Ascending aorta (tissue), 2 donors: ENCODE measurements around the gene P2RX3. TPM values are rescaled to one million over a fixed set of nuclear protein-coding genes. Genes with fewer than 3 reads are reported as not detected.

Experiments used
- DNase-seq, 2 donors: peaks; one replicate each; pipeline ENCODE4 v3.0.0-alpha.2; 2019; ENCODE audit warnings: low spot score in 2 of 2
- H3K27ac ChIP-seq, 2 donors: fragments of 200-600 bp; sonication (generic); one replicate each; pipeline ENCODE4 v1.5.1; 2016 to 2017; ENCODE audit warnings: mild to moderate bottlenecking in 1 of 2
- H3K27me3 ChIP-seq: fragments of 200-600 bp; sonication (generic); one replicate; pipeline ENCODE4 v1.5.1; 2017
- H3K36me3 ChIP-seq, 2 donors: fragments of 200-600 bp; sonication (generic); one replicate each; pipeline ENCODE4 v1.5.1; 2016
- H3K4me1 ChIP-seq, 2 donors: fragments of 200-600 bp; sonication (generic); one replicate each; pipeline ENCODE4 v1.5.1; 2016 to 2017; ENCODE audit warnings: mild to moderate bottlenecking in 1 of 2
- H3K4me3 ChIP-seq, 2 donors: fragments of 200-600 bp; sonication (generic); one replicate each; pipeline ENCODE4 v1.5.1; 2016 to 2017; ENCODE audit warnings: mild to moderate bottlenecking in 1 of 2
- H3K9me3 ChIP-seq, 2 donors: fragments of 200-600 bp; sonication (generic); one replicate each; pipeline ENCODE4 v1.5.1; 2016
- intact Hi-C: fragments of 100-400 bp; cut with DNase I; formaldehyde crosslinking; loops from one replicate; pipeline ENCODE4 v1.15.1; 2023
- total RNA-seq: library from RNA; depleted of rRNA; stranded (reverse); fragments of >200 nt; gene quantifications from one replicate; pipeline ENCODE4 v1.1.0, GENCODE V29; 2016
- TF ChIP-seq, protein P1 (sequence below), 3 experiments: fragments of 200-600 bp in 2 of 3; fragments of 450-650 bp in 1 of 3; sonication (generic) in 2 of 3; IDR thresholded peaks; one replicate each; pipeline ENCODE4 v1.5.1; 2016 to 2019; ENCODE audit warnings: antibody characterized with exemption in 3 of 3, mild to moderate bottlenecking in 1 of 3, moderate library complexity in 1 of 3

Gene P2RX3
- total RNA-seq, 1 donor from 2014 or later = not detected

DNA sequence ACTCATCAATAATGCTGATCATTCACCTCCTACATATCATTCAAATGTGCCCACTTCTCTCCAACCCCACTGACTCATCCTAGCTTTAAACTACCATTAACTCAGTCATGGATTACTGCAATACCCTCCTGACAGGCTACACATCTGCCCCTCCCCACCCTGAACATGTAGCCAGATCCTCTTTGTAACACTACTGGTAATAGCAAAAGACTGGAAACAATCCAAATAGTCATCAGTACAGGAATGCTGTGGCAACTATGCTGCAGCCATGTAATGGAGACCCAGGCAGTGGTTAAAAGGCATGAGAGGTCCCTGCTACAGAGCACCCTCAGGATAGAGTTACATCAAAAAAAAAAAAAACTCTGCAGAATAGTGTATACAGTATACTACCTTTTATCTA, 72.1 kb downstream of the P2RX3 start:
- intact Hi-C loops = no loop called here
- H3K36me3 ChIP-seq = peaks cover 67 to 88% of the 10 kb centered on the region in 2 donors

DNA sequence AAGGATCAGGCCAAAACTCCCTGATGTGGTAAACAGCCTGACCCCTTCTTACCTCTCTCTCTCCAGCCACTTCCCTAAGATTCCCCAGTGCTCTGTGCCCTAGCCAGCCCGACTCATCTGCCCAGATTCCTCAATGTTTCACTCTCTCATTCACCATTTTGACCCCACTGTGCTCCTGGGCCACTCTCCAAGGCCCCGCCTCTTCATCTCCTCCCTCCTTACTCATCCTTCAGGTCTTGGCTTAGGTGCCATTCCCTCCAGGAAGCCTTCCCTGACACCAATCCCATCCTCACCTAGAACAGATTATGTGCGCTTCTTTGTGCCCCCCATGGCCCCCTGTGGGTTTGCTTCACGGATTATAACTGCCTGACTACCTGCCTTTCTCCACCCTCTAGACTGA, 75.5 kb downstream of the P2RX3 start:
- H3K27me3 ChIP-seq = no peaks in the 10 kb centered on the region
- intact Hi-C loops = no loop called here
- H3K4me3 ChIP-seq = no peak overlapping the region
- H3K9me3 ChIP-seq = no peaks in the 10 kb centered on the region
- TF ChIP-seq, protein P1, sequence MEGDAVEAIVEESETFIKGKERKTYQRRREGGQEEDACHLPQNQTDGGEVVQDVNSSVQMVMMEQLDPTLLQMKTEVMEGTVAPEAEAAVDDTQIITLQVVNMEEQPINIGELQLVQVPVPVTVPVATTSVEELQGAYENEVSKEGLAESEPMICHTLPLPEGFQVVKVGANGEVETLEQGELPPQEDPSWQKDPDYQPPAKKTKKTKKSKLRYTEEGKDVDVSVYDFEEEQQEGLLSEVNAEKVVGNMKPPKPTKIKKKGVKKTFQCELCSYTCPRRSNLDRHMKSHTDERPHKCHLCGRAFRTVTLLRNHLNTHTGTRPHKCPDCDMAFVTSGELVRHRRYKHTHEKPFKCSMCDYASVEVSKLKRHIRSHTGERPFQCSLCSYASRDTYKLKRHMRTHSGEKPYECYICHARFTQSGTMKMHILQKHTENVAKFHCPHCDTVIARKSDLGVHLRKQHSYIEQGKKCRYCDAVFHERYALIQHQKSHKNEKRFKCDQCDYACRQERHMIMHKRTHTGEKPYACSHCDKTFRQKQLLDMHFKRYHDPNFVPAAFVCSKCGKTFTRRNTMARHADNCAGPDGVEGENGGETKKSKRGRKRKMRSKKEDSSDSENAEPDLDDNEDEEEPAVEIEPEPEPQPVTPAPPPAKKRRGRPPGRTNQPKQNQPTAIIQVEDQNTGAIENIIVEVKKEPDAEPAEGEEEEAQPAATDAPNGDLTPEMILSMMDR (IDR thresholded peaks at IDR 0.05) = no peak
- H3K27ac ChIP-seq = no peak overlapping the region
- H3K4me1 ChIP-seq = no peaks in the 10 kb centered on the region
- H3K36me3 ChIP-seq = peaks cover 80 to 97% of the 10 kb centered on the region in 2 donors
- DNase-seq = no peak

More for the DNA sequence above, 72.1 kb downstream of the P2RX3 start:
- peaks cover 0 to 3% of the 10 kb centered on the region in 2 donors for H3K4me1 ChIP-seq
- H3K9me3 ChIP-seq = no peaks in the 10 kb centered on the region
- no peak for DNase-seq
- TF ChIP-seq, protein P1 (IDR thresholded peaks at IDR 0.05) = no peak
- H3K27me3 ChIP-seq = no peaks in the 10 kb centered on the region
- H3K27ac ChIP-seq = no peak overlapping the region
- H3K4me3 ChIP-seq = no peak overlapping the region

DNA sequence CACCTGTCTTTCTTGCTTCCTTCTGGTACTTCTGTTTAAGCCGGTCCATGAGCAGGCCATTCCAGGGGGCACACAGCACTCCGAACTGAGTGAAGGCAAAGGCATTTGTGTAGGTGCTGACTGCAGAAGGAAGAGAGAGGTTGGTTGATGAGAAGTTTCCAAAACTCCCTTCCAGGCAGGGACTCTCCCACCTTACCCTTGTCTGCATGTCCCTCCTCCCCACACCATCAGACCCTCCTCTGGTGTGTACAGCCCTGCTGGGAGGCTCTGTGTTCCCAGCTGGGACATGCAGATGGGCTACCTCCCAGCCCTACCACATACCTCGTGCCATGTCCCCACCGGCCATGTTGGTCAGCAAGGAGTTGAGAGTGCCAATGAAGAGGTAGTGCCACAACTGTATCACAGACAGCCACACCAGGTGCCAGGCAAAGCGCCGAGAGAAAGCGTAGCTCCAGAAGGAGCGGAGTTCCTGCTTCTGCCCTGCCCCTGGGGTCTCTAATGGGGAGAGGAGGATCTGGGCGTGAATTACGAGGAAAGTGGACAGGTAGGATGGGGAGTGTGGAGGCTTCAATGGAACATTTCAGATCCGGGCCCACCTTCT, 76.6 kb downstream of the P2RX3 start:
- H3K27ac ChIP-seq = no peak overlapping the region
- intact Hi-C loops = no loop called here
- no peaks in the 10 kb centered on the region for H3K27me3 ChIP-seq
- TF ChIP-seq, protein P1 (IDR thresholded peaks at IDR 0.05) = no peak
- no peaks in the 10 kb centered on the region for H3K9me3 ChIP-seq
- no peak for DNase-seq
- no peaks in the 10 kb centered on the region for H3K4me1 ChIP-seq
- H3K4me3 ChIP-seq = no peak overlapping the region
- peaks cover 71 to 94% of the 10 kb centered on the region in 2 donors for H3K36me3 ChIP-seq

DNA sequence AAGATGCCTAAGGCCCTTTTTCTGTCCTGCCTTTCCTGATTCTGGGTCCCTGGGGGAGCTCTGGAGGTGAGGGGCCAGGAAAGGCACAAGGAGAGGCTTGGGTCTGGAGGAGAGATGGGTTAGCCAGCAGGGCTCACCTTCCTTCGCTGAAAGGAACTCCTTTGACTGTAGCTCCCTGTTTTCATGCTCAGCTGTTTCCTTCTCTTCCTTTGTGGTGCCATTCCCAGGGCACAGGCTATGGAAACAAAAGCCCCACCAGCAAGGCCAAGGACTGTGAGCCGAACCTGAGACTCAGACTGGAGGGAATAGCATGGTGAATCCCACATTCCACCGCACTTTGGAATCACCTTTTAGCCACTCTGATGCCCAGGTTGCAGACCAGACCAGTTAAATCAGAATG, 78.3 kb downstream of the P2RX3 start:
- no peak overlapping the region for H3K27ac ChIP-seq
- no peaks in the 10 kb centered on the region for H3K4me1 ChIP-seq
- H3K9me3 ChIP-seq = no peaks in the 10 kb centered on the region
- H3K4me3 ChIP-seq = no peak overlapping the region
- no peak for DNase-seq
- intact Hi-C loops = no loop called here
- H3K36me3 ChIP-seq = peaks cover 64 to 92% of the 10 kb centered on the region in 2 donors
- TF ChIP-seq, protein P1 (IDR thresholded peaks at IDR 0.05) = no peak
- H3K27me3 ChIP-seq = no peaks in the 10 kb centered on the region

DNA sequence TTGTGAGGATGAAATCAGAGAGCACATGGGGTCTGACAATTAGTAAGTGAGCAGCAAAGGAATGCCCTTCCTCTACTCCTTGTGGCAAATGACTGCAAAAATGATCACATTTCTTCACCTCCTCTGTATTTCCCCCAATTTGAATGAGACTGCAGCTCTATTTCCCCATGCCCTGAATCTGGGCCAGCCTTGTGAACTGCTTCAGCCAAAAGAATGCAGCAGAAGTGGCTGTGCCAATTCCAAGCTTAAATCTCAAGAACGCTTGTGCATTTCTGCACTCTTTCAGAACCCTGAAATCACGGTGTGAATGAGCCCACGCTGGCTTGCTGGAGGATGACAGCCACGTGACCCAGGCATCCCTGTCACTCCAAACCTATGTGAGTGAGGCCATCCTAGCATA, 78.9 kb downstream of the P2RX3 start:
- DNase-seq = peak in 1 of 2 donors; percentile 75

More for the DNA sequence above, 78.9 kb downstream of the P2RX3 start:
- intact Hi-C loops = no loop called here
- Histone ChIP-seq H3K27ac (no peak overlapping the region), H3K4me1 (no peaks in the 10 kb centered on the region), H3K4me3 (no peak overlapping the region), H3K9me3 (no peaks in the 10 kb centered on the region), H3K27me3 (no peaks in the 10 kb centered on the region), H3K36me3 (peaks cover 61 to 92% of the 10 kb centered on the region in 2 donors)
- TF ChIP-seq, protein P1 (IDR thresholded peaks at IDR 0.05) = no peak
